Stimulated activated CD4-positive, alpha-beta T cell treated with anti-CD3 and anti-CD28 coated beads, Interleukin-15, amount 100 ng/mL, for 24 hours (primary cell): ENCODE measurements around the gene SH3TC2.

Source experiments
- DNase-seq: peaks from one replicate; pipeline ENCODE4 v3.0.0-alpha.2; 2020

Gene SH3TC2

DNA sequence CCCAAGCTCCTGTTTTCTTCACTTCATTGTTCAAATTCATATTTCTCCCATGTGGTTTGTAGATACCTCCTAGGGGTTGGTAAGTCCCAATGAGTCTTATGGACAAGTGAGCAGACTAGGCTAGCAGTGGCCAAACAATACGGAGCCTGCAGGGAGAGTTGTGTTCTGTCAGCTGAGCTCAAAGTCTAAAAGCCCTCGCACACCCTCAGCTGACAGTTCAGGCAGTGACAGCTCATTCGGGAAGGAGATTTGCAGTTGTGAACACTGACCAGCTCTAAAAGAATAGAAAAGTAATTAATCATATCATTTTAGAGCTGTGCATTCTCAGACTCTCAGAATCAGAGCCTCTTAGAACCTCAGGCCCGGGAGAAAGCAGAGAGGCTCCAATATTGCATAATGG, 95.1 kb downstream of the SH3TC2 start:
- DNase-seq = no peak

DNA sequence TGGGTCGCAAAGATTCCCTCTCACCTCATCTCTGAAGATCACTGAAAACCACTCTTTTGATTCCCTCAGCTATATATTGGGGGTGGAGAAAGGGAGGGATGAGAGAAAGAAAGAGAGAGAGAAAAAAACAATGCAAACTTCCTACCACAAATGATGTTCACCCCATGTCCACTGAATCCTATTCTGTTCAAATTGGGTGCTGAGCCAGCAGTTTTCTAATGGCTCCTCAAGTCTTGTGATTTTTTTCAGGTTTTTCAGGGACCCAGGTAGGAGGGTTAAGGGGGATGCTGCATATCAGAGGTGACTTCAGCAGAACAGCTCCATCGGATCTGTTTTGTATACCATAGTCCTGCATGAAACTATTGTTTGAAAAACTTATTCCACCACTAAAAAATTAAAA, 95.9 kb downstream of the SH3TC2 start:
- DNase-seq = no peak

- DNase-seq = no peak
These were observed 96.5 kb downstream of the SH3TC2 start for GRCh38 chr5:148966348-148966747.

DNA sequence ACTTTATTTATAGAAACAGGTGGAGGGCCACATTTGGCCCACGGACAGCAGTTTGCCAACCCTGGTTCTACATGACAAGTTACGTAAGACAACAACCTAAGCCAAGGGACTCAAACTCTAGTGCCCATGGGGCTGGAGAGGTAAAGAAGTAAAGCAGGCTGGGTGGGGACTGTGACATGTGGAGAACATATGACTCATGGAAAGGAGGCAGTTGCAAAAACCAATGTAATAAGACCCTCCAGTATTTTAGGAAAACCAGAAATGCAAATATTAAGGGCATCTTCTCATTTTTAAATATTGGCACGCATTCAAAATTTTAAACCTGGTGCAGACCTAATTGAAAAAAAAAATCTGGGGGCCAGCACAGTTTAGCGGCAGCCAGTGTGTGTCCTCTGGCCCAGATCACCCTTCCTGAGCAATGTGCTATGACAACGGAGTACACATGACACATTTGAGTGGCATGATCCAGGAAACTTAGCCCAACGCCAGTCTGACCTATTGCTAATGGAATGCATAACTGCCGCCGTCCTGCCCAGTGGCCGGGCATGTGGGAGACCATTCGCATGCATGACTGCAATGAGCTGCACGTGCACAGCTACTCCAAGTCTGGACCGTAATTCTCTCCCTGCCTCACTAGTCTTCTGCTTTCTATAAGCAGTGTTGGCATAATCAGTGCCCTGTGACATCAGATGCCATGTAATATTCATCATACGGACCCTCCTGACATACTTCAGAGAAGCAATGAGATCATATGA, 97.2 kb downstream of the SH3TC2 start:
- DNase-seq = no peak

- DNase-seq = no peak
These were observed 99.2 kb downstream of the SH3TC2 start for GRCh38 chr5:148963664-148964063.

GRCh38 chr5:148962761-148963324, 100.0 kb downstream of the SH3TC2 start:
- DNase-seq = no peak

DNA sequence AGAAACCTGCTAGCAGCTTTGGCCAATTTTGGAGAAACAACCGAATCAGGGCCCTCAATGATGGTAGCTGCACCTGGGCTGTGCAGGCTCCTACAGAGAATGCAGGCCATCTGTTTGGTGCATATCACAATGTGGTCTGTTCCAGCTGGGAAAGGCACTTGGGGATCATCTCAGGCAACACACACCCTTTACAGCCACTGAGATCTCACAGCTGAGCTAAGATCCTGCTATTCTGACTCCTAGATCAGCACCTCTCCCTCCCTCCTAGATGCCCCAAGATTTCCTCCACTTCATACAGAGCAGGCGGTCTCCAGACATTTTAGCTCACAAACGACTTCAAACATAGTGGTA, 100.7 kb downstream of the SH3TC2 start:
- no peak for DNase-seq

- DNase-seq = no peak
These were observed 101.3 kb downstream of the SH3TC2 start for GRCh38 chr5:148961261-148962199.

DNA sequence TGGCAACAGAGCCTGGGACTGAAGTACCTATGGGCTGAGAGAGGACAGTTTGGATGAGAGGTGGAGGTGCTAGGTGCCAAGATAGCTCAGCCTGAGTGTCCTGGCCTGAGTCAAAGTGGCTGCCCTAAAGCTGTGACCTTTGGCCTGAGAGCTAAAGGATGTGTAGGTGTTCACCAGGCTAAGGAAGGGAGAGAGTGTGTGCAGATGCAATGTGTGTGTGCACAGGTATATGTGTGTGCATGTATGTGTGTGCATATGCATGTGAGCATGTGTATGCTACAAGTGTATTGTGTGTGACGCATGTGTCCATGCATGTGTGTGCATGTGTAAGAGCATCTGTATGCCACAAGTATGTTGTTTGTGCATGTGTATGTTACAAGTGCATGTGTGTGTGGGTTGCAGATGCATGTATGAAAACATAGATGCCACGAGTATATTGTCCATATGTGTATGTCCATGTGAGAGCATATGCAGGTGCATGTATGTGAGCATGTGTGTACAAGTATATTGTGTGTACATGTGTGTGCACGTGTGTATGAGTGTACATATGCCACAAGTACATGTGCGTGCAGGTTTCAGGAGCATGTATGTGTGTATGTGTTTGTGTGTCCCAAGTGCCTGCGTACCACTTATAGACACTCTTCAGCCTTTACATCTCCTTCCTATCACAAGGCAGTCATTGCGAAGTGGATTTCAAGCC, 102.6 kb downstream of the SH3TC2 start:
- DNase-seq = no peak

GRCh38 chr5:148957591-148958202, 105.2 kb downstream of the SH3TC2 start:
- DNase-seq = peak; percentile 63

DNA sequence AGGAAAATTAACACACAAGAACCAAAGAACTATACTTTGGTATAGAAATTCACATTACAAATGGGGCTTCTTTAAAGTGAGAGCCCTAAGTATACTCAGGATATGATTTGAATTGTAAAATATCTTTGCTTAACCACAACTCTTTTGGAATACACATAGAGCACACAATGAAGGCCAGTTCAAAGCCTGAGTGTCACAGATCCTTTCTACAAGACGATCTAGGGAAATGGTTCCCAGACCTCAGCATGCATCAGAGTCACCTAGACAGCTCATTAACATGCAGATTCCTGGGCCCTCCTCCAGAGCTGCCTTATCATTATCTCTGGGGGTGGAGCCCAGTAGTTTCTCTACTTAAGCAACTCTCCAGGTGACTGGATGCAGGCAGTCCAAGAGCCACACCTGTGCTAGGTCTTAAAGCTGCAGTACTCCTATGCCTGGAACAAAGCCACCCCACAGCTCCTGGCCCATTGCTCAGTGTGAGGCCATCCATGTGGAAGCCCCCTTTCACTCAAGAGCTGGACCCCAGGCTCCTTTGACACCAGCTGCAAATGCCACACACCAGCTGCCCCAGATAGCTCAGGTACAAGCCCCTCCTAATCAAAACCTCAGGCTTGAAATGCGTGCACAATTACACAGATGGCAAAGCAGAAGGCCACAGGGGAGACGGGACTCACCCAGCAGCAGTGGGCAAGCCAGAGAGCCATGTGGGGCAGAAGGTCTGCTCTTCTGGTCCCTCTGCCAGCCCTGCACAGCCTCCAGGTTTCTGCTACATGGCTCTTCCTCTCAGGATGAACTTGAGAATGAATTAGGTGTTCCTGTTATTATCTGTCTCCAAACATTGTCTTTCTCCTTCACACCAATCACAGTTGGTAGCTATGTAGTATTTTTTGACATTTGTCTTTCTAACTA, 106.1 kb downstream of the SH3TC2 start:
- DNase-seq = no peak
